HCT116 (cell line): ENCODE measurements around the gene KLHL17. TPM values are rescaled to one million over a fixed set of nuclear protein-coding genes. Genes with fewer than 3 reads are reported as not detected.

Experiments
- total RNA-seq: library from RNA; stranded (reverse); gene quantifications from one replicate; pipeline ENCODE4 v1.2.1, GENCODE V29; 2021; ENCODE audit not compliant: unreplicated experiment

KLHL17 gene
- total RNA-seq, 1 experiment from 2014 or later = 100.0 TPM

Other genes with a start within 250 kb of the KLHL17 start
- gene SAMD11, start 36.7 kb upstream of the KLHL17 start, total RNA-seq = 11.5 TPM
- gene NOC2L, start 1.3 kb upstream of the KLHL17 start, total RNA-seq = 260 TPM
- gene PLEKHN1, start 5.9 kb downstream of the KLHL17 start, total RNA-seq = 11.6 TPM
- gene PERM1, start 21.5 kb downstream of the KLHL17 start, total RNA-seq = 0.39 TPM
- 145 TPM for gene HES4, start 39.5 kb downstream of the KLHL17 start, total RNA-seq
- 140 TPM for gene ISG15, start 52.9 kb downstream of the KLHL17 start, total RNA-seq
- 134 TPM for gene AGRN, start 59.5 kb downstream of the KLHL17 start, total RNA-seq
- gene RNF223, start 113.7 kb downstream of the KLHL17 start, total RNA-seq = 6.3 TPM
- gene C1orf159, start 155.5 kb downstream of the KLHL17 start, total RNA-seq = 22.7 TPM
- 0.10 TPM for gene TTLL10, start 213.3 kb downstream of the KLHL17 start, total RNA-seq
- gene TNFRSF18, start 246.0 kb downstream of the KLHL17 start, total RNA-seq = 56.2 TPM